GM21576 (cell line): ENCODE measurements around the gene FKRP.

ENCODE experiments used
- ATAC-seq: cut with Tn5 transposase; IDR thresholded peaks from one replicate; pipeline ENCODE4 v1.9.1; 2021; ENCODE audit warnings: mild to moderate bottlenecking, moderate library complexity; ENCODE audit not compliant: unreplicated experiment

The FKRP gene

GRCh38 chr19:46731584-46731983 lies 14.3 kb upstream of the FKRP start:
- no peak for ATAC-seq

DNA sequence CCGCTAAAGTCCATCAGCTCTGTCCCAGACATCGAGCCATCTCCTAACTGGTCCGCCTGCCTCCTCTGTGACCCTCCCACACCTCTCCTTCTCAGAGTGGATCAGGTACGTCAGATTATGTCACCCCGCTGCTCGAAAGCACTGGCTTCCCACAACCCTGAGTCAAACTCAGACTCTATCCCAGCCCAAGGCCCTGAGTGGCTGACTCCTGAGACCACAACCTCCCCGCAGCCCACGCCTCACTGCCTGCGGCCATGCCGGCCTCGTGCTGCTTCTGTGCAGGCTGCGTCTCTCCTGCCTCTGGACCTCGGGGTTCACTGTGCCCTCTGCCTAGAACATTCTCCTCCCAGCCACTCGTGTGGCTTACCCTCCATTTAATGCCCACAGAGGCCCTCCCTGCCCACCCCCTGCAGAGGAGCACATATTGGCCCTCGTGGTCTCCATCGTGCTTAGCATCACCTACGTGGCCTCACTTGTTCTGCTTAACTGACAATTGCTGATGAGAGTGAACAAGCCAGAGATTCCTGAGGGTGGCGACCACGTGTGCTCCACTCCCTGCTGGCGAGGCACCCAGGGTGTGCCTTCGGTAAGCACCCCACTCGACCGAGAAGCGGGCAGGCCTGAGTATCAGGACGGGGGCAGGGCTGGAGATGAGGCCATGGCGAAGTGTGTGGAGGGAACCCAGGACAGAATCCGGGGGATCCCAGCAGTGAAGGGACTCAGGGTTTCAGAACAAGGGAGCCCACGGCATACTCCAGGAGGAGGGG lies 13.5 kb upstream of the FKRP start:
- no peak for ATAC-seq

DNA sequence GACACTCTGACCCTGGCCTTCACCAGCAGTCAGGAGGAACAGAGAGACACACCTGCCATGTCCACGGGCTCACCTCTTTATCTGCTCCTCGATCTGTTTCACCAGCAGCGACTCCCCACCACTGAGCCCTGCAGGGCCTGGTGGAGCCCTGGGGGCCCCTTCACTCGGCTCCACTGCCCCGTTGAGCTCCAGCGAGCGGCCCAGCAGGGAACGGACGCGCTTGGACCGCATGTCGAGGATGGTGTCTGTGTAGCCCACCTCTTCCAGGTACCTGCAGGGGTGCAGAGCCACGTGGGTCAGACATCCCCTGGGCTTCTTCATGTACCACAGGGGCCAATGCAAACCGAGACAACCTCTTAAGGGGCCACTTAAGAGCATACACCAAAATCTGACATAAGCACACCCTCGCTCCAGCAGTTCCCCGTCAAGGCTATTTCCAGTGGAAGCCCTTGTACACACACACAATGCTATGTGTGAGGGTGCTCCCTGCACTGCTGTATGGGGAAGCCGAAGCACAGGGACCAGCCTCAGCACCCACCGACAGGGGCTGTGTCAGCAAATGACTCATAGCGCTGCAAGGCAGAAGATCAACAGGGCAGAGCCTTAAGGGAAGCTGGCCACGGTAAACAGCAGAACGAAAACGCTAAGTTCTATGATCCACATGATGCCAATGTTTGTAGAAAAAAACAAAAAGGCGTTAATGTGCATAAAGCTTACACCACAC lies 12.7 kb upstream of the FKRP start:
- no peak for ATAC-seq

DNA sequence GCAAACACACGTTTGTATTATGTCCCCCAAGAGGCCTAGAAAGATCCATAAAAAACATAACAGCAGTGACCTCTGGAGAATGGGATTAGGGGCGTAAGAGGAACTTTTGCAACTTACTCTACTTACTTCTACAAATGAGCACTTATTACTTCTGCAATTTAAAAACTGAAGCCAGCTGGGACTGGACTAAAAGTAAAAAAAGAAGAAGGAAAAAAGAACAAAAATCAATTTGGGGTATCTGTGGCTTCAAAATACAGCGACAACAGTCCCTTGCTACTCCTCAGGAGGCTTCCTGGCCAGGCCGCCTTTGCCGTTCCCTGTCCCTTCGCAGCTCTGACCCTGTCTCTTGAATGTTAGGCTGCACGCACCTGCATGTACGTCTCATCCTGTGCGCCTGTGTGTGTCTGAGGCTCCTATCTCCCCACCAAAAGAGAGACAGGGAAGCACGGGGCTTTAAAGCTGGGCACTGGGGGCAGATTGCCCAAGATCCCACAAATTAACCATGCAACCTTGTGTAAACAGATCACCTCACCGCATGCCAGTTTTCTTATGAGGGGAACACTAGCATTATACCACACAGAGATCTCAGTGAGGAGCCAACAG lies 12.1 kb upstream of the FKRP start:
- no peak for ATAC-seq

GRCh38 chr19:46736531-46737297 lies 9.1 kb upstream of the FKRP start:
- ATAC-seq = no peak

DNA sequence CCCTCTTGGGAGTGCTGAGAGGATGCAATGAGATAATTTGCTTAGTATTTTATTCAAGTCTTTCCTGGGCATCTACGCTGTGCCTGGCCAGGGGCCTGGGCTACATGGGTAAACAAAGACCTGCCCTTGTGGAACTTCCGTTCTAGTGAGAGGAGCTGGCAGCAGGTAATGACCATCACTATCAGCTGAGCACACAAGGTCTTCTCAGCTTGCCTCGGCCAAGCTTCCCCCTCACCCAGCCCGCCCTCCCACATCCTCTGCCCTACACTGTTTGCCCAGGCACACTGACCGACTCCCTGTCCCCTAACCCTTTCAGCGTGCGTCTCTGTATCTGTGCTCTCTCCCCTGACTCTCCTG lies 8.6 kb upstream of the FKRP start:
- no peak for ATAC-seq

GRCh38 chr19:46737761-46738171 lies 8.1 kb upstream of the FKRP start:
- no peak for ATAC-seq

DNA sequence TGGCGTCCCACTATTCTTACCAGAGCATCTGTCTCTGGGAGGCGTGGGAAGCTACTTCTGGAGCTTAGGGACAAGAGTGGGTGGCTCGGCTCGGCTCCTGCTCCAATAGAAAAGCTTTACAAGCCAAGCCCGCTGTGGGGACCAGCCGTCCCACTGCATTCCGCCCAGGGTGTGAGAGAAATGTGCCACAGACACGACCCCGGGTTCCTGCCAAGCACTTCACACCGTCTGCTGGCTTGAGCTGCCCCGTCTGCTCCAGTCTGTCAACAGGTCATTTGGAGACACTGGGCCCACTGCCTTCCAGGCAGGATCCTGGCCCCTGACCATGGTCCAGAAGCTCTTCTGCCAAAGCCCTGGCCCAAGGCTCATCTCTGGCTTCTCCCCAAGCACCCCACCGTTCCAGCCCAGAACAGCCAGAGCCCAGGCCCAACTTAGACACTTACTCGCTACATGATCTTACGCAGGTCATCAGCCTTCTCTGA lies 6.5 kb upstream of the FKRP start:
- ATAC-seq = no peak

GRCh38 chr19:46741447-46741846 lies 4.4 kb upstream of the FKRP start:
- no peak for ATAC-seq

DNA sequence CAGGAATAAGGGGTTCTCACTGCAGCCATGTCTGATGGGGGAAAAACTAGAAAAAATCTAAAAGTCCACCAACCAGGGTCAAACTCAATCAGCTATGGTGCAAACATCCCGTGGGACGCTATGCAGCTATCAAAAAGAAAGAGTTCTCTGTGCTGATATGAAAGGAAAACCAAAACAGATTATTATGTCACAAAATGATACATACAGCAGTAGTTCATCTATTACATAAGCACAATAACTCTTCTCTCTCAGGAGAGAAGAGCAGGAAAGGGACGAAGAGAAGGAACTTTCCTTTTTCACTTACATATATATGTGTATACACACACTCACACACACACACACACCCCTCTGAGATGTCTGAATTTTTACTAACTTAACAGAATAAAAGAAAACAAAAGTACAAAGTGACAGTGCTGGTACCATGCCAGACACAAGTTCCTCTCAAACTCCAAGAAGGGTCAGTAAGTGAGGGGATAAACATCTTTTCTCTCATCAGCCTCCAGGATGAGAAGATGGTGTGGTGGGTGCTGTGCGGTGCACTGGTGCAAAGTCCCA lies 2.9 kb upstream of the FKRP start:
- ATAC-seq = no peak

- no peak for ATAC-seq
Observed at GRCh38 chr19:46744005-46744691, 1.7 kb upstream of the FKRP start.

DNA sequence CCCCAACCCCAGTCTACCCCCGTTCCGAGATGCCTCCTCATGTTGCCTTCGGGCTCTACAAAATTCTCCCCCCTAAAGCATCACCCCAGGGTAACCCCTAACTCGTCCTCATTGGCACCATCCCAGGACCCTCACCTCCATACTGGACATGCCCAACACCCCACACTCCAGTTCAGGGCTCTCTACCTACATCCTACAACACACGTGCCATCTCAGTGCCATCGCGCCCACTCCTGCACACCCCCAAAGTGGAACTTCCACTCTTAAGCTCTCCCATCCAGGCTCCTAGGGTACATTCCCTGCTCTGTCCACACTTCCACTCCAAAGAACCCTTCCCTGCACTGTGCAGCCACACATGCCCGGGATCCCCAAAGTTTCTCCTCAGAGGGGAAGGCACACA lies 827 bp upstream of the FKRP start:
- ATAC-seq = no peak

GRCh38 chr19:46746281-46747057 lies 612 bp downstream of the FKRP start, which contains the start of gene STRN4:
Gene STRN4, minus strand, starts transcription at chr19:46746450. Its CDS starts 20 bp downstream, at chr19:46746430.
- no peak for ATAC-seq

DNA sequence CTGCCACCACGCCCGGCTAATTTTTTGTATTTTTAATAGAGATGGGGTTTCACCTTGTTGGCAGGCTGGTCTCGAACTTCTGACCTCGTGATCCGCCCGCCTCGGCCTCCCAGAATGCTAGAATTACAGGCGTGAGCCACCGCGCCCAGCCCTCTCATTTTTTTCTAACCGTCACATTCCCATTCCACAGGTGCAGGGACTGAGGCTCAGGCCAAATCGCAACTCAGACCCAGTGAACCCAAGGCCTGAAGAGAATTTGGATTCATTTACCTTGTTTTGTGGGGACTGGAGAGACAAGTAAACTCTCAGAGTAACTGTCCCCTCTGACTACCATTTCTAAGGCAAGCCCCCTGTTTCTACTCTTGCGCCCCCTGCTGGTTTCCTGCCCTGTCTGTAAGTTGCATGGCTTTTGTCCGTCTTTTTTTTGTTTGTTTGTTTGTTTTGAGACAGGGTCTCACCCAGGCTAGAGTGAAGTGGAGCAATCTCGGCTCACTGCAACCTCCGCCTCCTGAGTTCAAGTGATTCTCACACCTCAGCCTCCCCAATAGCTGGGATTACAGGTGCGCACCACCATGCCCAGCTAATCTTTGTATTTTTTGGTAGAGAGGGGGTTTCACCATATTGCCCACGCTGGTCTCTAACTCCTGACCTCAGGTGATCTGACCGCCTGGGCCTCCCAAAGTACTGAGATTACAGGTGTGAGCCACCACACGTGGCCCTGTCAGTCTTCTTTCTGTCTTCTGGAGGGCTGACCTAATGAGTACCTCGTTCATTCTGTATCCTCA lies 2.7 kb downstream of the FKRP start:
- no peak for ATAC-seq

DNA sequence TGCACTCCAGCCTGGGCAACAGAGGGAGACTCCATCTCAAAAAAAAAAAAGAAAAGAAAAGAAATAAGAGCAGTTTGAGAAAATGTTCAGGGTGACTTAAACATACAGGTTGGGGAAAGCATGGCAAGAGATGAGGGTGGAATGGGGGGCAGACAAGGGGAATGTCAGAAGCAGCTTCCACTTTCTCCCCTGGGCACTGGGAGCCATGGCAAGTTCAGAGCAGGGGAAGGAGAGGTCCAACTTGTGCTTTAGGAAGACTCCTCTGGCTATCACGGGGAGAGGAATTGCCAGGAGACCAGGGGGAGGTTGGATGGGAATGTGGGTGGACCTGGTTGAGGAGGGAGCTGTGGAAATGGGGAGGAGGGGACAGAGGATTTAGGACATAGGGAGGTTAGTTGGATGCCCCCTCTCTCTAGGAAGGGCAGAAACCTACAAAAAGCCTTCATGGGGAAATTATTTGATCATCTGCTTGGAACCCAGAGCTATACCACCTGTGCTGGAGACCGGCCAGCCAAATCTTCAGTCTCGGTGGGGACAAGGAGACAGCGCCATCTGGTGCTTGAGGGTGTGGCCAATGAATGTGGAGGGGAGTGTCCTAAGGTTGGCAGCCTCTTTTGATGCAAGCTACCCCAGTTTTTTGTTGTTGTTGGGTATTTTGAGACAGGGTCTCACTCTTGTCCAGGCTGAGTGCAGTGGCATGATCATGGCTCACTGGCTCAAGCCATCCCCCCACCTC lies 7.7 kb downstream of the FKRP start:
- no peak for ATAC-seq

- no peak for ATAC-seq
Observed at GRCh38 chr19:46755077-46755852, 9.4 kb downstream of the FKRP start.

DNA sequence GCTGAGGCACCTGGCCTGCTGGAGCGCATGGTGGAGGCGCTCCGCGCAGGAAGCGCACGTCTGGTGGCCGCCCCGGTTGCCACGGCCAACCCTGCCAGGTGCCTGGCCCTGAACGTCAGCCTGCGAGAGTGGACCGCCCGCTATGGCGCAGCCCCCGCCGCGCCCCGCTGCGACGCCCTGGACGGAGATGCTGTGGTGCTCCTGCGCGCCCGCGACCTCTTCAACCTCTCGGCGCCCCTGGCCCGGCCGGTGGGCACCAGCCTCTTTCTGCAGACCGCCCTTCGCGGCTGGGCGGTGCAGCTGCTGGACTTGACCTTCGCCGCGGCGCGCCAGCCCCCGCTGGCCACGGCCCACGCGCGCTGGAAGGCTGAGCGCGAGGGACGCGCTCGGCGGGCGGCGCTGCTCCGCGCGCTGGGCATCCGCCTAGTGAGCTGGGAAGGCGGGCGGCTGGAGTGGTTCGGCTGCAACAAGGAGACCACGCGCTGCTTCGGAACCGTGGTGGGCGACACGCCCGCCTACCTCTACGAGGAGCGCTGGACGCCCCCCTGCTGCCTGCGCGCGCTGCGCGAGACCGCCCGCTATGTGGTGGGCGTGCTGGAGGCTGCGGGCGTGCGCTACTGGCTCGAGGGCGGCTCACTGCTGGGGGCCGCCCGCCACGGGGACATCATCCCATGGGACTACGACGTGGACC lies 10.1 kb downstream of the FKRP start:
- no peak for ATAC-seq
